Sigmoid colon (tissue), 3 donors: ENCODE results near the gene LLGL1.

Source experiments
- CTCF ChIP-seq, 4 experiments: fragments of 450-650 bp in 3 of 4; fragments of 200-600 bp in 1 of 4; IDR thresholded peaks; one replicate each; pipeline ENCODE4 v1.5.1; 2016 to 2019; ENCODE audit warnings: antibody characterized with exemption in 4 of 4, mild to moderate bottlenecking in 3 of 4, moderate library complexity in 2 of 4
- POLR2A ChIP-seq, 2 donors: fragments of 450-650 bp; IDR thresholded peaks; one replicate each; pipeline ENCODE4 v1.6.1; 2016; ENCODE audit warnings: antibody characterized with exemption in 2 of 2, mild to moderate bottlenecking in 2 of 2, moderate library complexity in 2 of 2

GRCh38 chr17:18250708-18251107, 25.3 kb downstream of the LLGL1 start:
- TF ChIP-seq CTCF (IDR thresholded peaks at IDR 0.05) (no peak), POLR2A (IDR thresholded peaks at IDR 0.05) (no peak)
